K562 (cell line): ENCODE results near the gene IL1B. TPM values are rescaled to one million over a fixed set of nuclear protein-coding genes. Genes with fewer than 3 reads are reported as not detected.

Experiments used
- ATAC-seq: fragments of 200-7000 bp; cut with Tn5 transposase; 3 replicates; pipeline ENCODE4 v1.9.1; 2020; ENCODE audit warnings: moderate library complexity
- Bru-seq: library from RNA; stranded (reverse); fragments of 400-500 nt; gene quantifications from one replicate; lab custom pipeline; 2021; lab: Mats Ljungman, UMichigan
- BruChase-seq, 2 experiments: library from RNA; stranded (reverse); fragments of 400-500 nt; gene quantifications; one replicate each; lab custom pipeline; 2021; lab: Mats Ljungman, UMichigan
- BruUV-seq: library from RNA; stranded (reverse); fragments of 400-500 nt; replicated peaks from 2 replicates; lab custom pipeline; 2021; lab: Mats Ljungman, UMichigan
- CTCF ChIA-PET: fragments of 300-600 bp; formaldehyde crosslinking; extraction: SDS; loops from one replicate; lab custom pipeline; 2021; ENCODE audit warnings: low intra/inter-chr PET ratio; lab: Yijun Ruan, JAX
- POLR2A ChIA-PET: fragments of 300-600, 350-650 bp; sonication (Branson Sonifier 250); formaldehyde crosslinking; extraction: SDS; loops from one replicate; lab custom pipeline; 2021; ENCODE audit warnings: antibody characterized with exemption, inconsistent platforms; lab: Yijun Ruan, JAX
- DNase-seq, 4 experiments: peaks; one replicate each; pipeline versions ENCODE4 v3.0.0 to v3.0.0-alpha.2; 2011 to 2018; ENCODE audit warnings: low spot score in 3 of 4, mixed read lengths in 3 of 4; ENCODE audit errors: extremely low read depth in 1 of 4
- FAIRE-seq: peaks from 2 replicates; lab custom pipeline; 2011; peaks lifted over from hg19 to GRCh38; lab: Jason Lieb, UNC
- H2AFZ ChIP-seq: 2 replicates; pipeline ENCODE4 v1.6.0; 2011; ENCODE audit warnings: low read depth, low read length, control low read depth, inconsistent platforms
- H3K27ac ChIP-seq: fragments of 200-600 bp; 3 replicates; pipeline ENCODE4 v1.8.0; 2011; ENCODE audit warnings: low read depth, mild to moderate bottlenecking, control low read depth, inconsistent platforms, low read length, moderate library complexity, mixed read lengths; ENCODE audit errors: extremely low read depth
- H3K27me3 ChIP-seq, 2 experiments: fragments of 300-600 bp in 1 of 2; 2 replicates in 1 of 2; 3 replicates in 1 of 2; pipeline versions ENCODE4 v1.6.0 to v1.8.0; 2011; ENCODE audit warnings: inconsistent platforms in 2 of 2, low read length in 2 of 2, mild to moderate bottlenecking in 1 of 2, mixed read lengths in 1 of 2, moderate library complexity in 1 of 2; ENCODE audit not compliant: control insufficient read depth in 2 of 2, insufficient read depth in 2 of 2
- H3K36me3 ChIP-seq: fragments of 300-600 bp; 3 replicates; pipeline ENCODE4 v1.8.0; 2011; ENCODE audit warnings: mild to moderate bottlenecking, low read length, inconsistent platforms; ENCODE audit not compliant: control insufficient read depth, insufficient read depth
- H3K4me1 ChIP-seq, 2 experiments: fragments of 200-600 bp in 1 of 2; replicated peaks in 1 of 2; 2 replicates in 1 of 2; 3 replicates in 1 of 2; pipeline versions ENCODE4 v1.5.1 to v1.8.0; 2011; ENCODE audit warnings: inconsistent platforms in 2 of 2, low read length in 2 of 2, mild to moderate bottlenecking in 1 of 2, mixed read lengths in 1 of 2, moderate library complexity in 1 of 2; ENCODE audit not compliant: control insufficient read depth in 2 of 2, insufficient read depth in 2 of 2
- H3K4me2 ChIP-seq: 2 replicates; pipeline ENCODE4 v1.6.1; 2011; ENCODE audit warnings: low read length, control low read depth, inconsistent platforms, mixed read lengths; ENCODE audit not compliant: insufficient read depth
- H3K4me3 ChIP-seq: fragments of 200-600 bp; sonication (generic), shearing (Covaris generic); 2 replicates; pipeline ENCODE4 v1.5.1; 2016; ENCODE audit warnings: control low read depth, inconsistent platforms
- H3K79me2 ChIP-seq: fragments of 200-600 bp; 3 replicates; pipeline ENCODE4 v1.8.0; 2011; ENCODE audit warnings: low read length, inconsistent platforms; ENCODE audit not compliant: control insufficient read depth, insufficient read depth
- H3K9ac ChIP-seq, 2 experiments: 2 replicates each; pipeline versions ENCODE4 v1.6.0 to v1.6.1; 2011; ENCODE audit warnings: low read depth in 2 of 2, low read length in 2 of 2, control low read depth in 1 of 2, inconsistent platforms in 1 of 2, mild to moderate bottlenecking in 1 of 2, mixed read lengths in 1 of 2; ENCODE audit not compliant: insufficient read depth in 1 of 2
- H3K9me1 ChIP-seq: one replicate; pipeline ENCODE4 v1.6.0; 2011; ENCODE audit warnings: inconsistent platforms, mild to moderate bottlenecking, low read length, moderate library complexity; ENCODE audit not compliant: control insufficient read depth, insufficient read depth
- H3K9me3 ChIP-seq: replicated peaks from 2 replicates; pipeline ENCODE4 v1.5.1; 2011; ENCODE audit warnings: low read depth, low read length, inconsistent platforms; ENCODE audit not compliant: control insufficient read depth, insufficient read depth
- H4K20me1 ChIP-seq: replicated peaks from 2 replicates; pipeline ENCODE4 v1.6.1; 2011; ENCODE audit warnings: low read length, inconsistent platforms, mixed read lengths; ENCODE audit not compliant: control insufficient read depth, insufficient read depth
- CEBPB ChIP-seq: fragments of 450-650 bp; IDR thresholded peaks from 2 replicates; pipeline ENCODE4 v1.6.1; 2016; ENCODE audit warnings: missing genetic modification characterization, missing compliant biosample characterization
- CEBPG ChIP-seq, 3 experiments: fragments of 200-800 bp in 1 of 3; sonication (Bioruptor generic) in 1 of 3; sonication (generic) in 1 of 3; formaldehyde crosslinking in 1 of 3; IDR thresholded peaks in 2 of 3; conservative IDR thresholded peaks in 1 of 3; 2 replicates each; pipeline versions ENCODE4 v1.6.1 to v1.8.0; 2016 to 2022; ENCODE audit warnings: missing compliant biosample characterization in 2 of 3, missing genetic modification characterization in 2 of 3, mild to moderate bottlenecking in 1 of 3, missing genetic modification reagents in 1 of 3
- CTBP1 ChIP-seq: fragments of 450-650 bp; IDR thresholded peaks from 2 replicates; pipeline ENCODE4 v1.6.1; 2016; ENCODE audit warnings: borderline replicate concordance
- FOXK1 ChIP-seq: sonication (generic); formaldehyde crosslinking; IDR thresholded peaks from 2 replicates; pipeline ENCODE4 v1.8.0; 2022; ENCODE audit warnings: missing genetic modification reagents, mild to moderate bottlenecking, borderline replicate concordance
- L3MBTL2 ChIP-seq: fragments of 450-650 bp; IDR thresholded peaks from 2 replicates; pipeline ENCODE4 v1.6.1; 2016; ENCODE audit warnings: mild to moderate bottlenecking, moderate library complexity
- NFXL1 ChIP-seq: fragments of 450-650 bp; formaldehyde crosslinking; IDR thresholded peaks from 2 replicates; pipeline ENCODE4 v1.4.0; 2021; ENCODE audit warnings: mild to moderate bottlenecking
- NRF1 ChIP-seq, 2 experiments: fragments of 450-650 bp; IDR thresholded peaks in 1 of 2; conservative IDR thresholded peaks in 1 of 2; 2 replicates each; pipeline ENCODE4 v1.6.1; 2014; ENCODE audit warnings: mild to moderate bottlenecking in 2 of 2
- PHF8 ChIP-seq: fragments of 200-600 bp; sonication (generic); IDR thresholded peaks from 2 replicates; pipeline ENCODE4 v1.6.1; 2012; ENCODE audit warnings: mixed run types, mild to moderate bottlenecking, inconsistent platforms, low read length, moderate library complexity, borderline replicate concordance
- POLR2A ChIP-seq: fragments of 450-650 bp; conservative IDR thresholded peaks from 2 replicates; pipeline ENCODE4 v1.6.1; 2016
- RBM15 ChIP-seq: fragments of 200-400 bp; formaldehyde crosslinking; IDR thresholded peaks from 2 replicates; pipeline ENCODE4 v1.6.1; 2018; ENCODE audit warnings: mild to moderate bottlenecking, low read length, moderate library complexity; ENCODE audit not compliant: insufficient read depth
- SPI1 ChIP-seq: IDR thresholded peaks from 2 replicates; pipeline ENCODE4 v1.6.1; 2011; ENCODE audit warnings: low read depth, low read length, control low read depth, borderline replicate concordance
- ZNF23 ChIP-seq: fragments of 250-450 bp; sonication (Bioruptor Pico); IDR thresholded peaks from 2 replicates; pipeline ENCODE4 v1.4.0; 2020; ENCODE audit warnings: mild to moderate bottlenecking
- ZNF41 ChIP-seq: fragments of 250-450 bp; sonication (Bioruptor Pico); conservative IDR thresholded peaks from 2 replicates; pipeline ENCODE4 v1.4.0; 2020; ENCODE audit warnings: mild to moderate bottlenecking
- ZNF644 ChIP-seq: fragments of 200-800 bp; sonication (Bioruptor generic); IDR thresholded peaks from 2 replicates; pipeline ENCODE4 v1.6.1; 2016; ENCODE audit warnings: low read depth, missing genetic modification characterization, missing compliant biosample characterization
- ZNF764 ChIP-seq: fragments of 250-450 bp; sonication (Bioruptor Pico); IDR thresholded peaks from 2 replicates; pipeline ENCODE4 v1.4.0; 2020; ENCODE audit warnings: low read depth, mild to moderate bottlenecking, moderate library complexity
- ZSCAN29 ChIP-seq: fragments of 450-650 bp; IDR thresholded peaks from 2 replicates; pipeline ENCODE4 v1.6.1; 2017
- WGBS: fragments of 100-300 bp; shearing (Covaris generic); methylation state at CpG from one replicate; pipeline ENCODE4 v1.1.6; 2016; ENCODE audit warnings: low coverage, mixed read lengths; ENCODE audit not compliant: insufficient coverage; ENCODE audit errors: missing lambda C conversion rate; 5-methylcytosine and 5-hydroxymethylcytosine counted together
- in situ Hi-C: fragments of 300-500 bp; cut with MboI; formaldehyde crosslinking; loops from 4 replicates; pipeline ENCODE4 v1.15.0; 2018; ENCODE audit warnings: inconsistent platforms, mixed read lengths
- intact Hi-C: fragments of 100-400 bp; cut with micrococcal nuclease; formaldehyde crosslinking; loops from 2 replicates; pipeline ENCODE4 v1.14.2; 2022
- long read RNA-seq, 3 experiments: library from polyadenylated mRNA in 2 of 3; library from RNA in 1 of 3; unstranded in 2 of 3; stranded (forward) in 1 of 3; transcript quantifications; one replicate each; pipeline ENCODE4 v2.0.0, GENCODE V29; 2019 to 2022
- polyA minus RNA-seq, 3 experiments: library from RNA; depleted of rRNA, polyadenylated mRNA; stranded (reverse); fragments of >200 nt; gene quantifications; 2 replicates each; pipeline ENCODE4 v1.2.3, GENCODE V29; 2011
- polyA plus RNA-seq, 8 experiments: library from polyadenylated mRNA; depleted of rRNA in 4 of 8; stranded (reverse) in 5 of 8; unstranded in 3 of 8; fragments of >200 nt; fragmentation: Nextera tagmentation in 2 of 8; fragmentation: Illumina TruSeq in 1 of 8; extraction: Ambion mirVana in 2 of 8; extraction: Trizol in 1 of 8; gene quantifications; 2 replicates each; pipeline versions ENCODE4 v1.2.1 to v1.2.3, GENCODE V29; 2011 to 2014; ENCODE audit warnings: inconsistent platforms in 1 of 8, missing spikeins in 1 of 8
- total RNA-seq, 7 experiments: library from RNA; depleted of rRNA in 6 of 7; stranded (reverse); fragments of >200 nt in 6 of 7; fragmentation: Illumina TruSeq in 2 of 7; extraction: Trizol in 2 of 7; gene quantifications; 2 replicates each; pipeline versions ENCODE4 v1.2.1 to v1.2.3, GENCODE V29; 2011 to 2021; ENCODE audit warnings: low replicate concordance in 1 of 7
- TF ChIP-seq, protein P1 (sequence below): fragments of 250-450 bp; sonication (Bioruptor Pico); IDR thresholded peaks from 2 replicates; pipeline ENCODE4 v1.4.0; 2020; ENCODE audit warnings: borderline replicate concordance

Gene IL1B
- total RNA-seq (2011; cell fraction: chromatin; rRNA removed; ENCODE audit: low replicate concordance) = not detected in 2 replicates
- not detected in 2 replicates for total RNA-seq (2011; cell fraction: nucleolus; rRNA removed)
- not detected in 2 replicates for total RNA-seq (2011; cell fraction: nucleoplasm; rRNA removed)
- total RNA-seq (2014; rRNA removed) (not detected in 2 replicates), total RNA-seq (2014; rRNA removed; fragmentation: Illumina TruSeq; extraction: Trizol) (not detected in 2 replicates), total RNA-seq (2015; rRNA removed; fragmentation: Illumina TruSeq; extraction: Trizol) (0.29 TPM in 1 of 2 replicates, not detected in the other), total RNA-seq (2021) (not detected in 2 replicates), polyA plus RNA-seq (2011; rRNA removed) (0.09 TPM in 1 of 2 replicates, not detected in the other), polyA plus RNA-seq (2014; fragmentation: Illumina TruSeq; extraction: Trizol) (not detected in 2 replicates), polyA plus RNA-seq (2014; fragmentation: Nextera tagmentation; extraction: Ambion mirVana) (not detected), polyA plus RNA-seq (2014; rRNA removed) (not detected in 2 replicates), polyA minus RNA-seq (2011; rRNA and poly(A)+ RNA removed) (not detected in 2 replicates), Bru-seq, nascent RNA (percentile 11 among the genes with signal in this experiment), BruChase-seq, experiment 1, labeled RNA remaining after a 2-hour chase (not detected), BruChase-seq, experiment 2, labeled RNA remaining after a 6-hour chase (percentile 11 among the genes with signal in this experiment)
- not detected in 2 replicates for polyA plus RNA-seq (2011; cell fraction: cytosol; rRNA removed)
- polyA plus RNA-seq (2011; cell fraction: nucleus; rRNA removed) = not detected in 2 replicates
- polyA plus RNA-seq (2012) = 0.06 and 0.13 TPM in 2 replicates
- polyA minus RNA-seq (2011; cell fraction: cytosol; rRNA and poly(A)+ RNA removed) = not detected in 2 replicates
- polyA minus RNA-seq (2011; cell fraction: nucleus; rRNA and poly(A)+ RNA removed) = not detected in 2 replicates
- long read RNA-seq, experiment 1 = 0 reads
- long read RNA-seq, experiment 2 = 0 reads
- long read RNA-seq, experiment 3 = 0 reads

DNA sequence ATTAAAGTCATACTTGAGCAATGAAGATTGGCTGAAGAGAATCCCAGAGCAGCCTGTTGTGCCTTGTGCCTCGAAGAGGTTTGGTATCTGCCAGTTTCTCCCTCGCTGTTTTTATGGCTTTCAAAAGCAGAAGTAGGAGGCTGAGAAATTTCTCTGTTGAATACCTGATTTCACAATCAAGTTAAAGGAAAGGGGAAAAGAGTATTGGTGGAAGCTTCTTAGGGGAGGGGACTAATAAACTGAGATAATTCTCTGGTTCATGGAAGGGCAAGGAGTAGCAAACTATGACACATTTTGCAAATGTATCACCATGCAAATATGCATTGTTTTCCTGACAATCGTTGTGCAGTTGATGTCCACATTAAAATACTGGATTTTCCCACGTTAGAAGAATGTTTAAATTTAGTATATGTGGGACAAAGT is at the start of gene IL1B:
Gene IL1B, minus strand, starts transcription at position 85 of the 423 bp plus-strand sequence. CDS start 550 bp downstream, outside the sequence.
- FAIRE-seq (no peak), ATAC-seq (no peak), DNase-seq (no peak)
- intact Hi-C loops = no loop called here
- H4K20me1 ChIP-seq = no peaks in the 10 kb centered on the region
- in situ Hi-C loops = no loop called here
- no peaks in the 10 kb centered on the region for H3K9me1 ChIP-seq
- H3K36me3 ChIP-seq = no peaks in the 10 kb centered on the region
- no TSS peak for BruUV-seq
- H3K4me3 ChIP-seq = no peak within 1 kb of the TSS
- no peak within 1 kb of the TSS for H2AFZ ChIP-seq
- ChIA-PET POLR2A (interaction anchor here (1.4 kb wide), 2 partner anchors 9 to 86 kb away, joined by 3 read pairs; no protein-coding TSS in a partner anchor), CTCF (no interaction called here)
- H3K9ac ChIP-seq = no peak within 1 kb of the TSS
- peaks cover 20 to 38% of the 10 kb centered on the region in 2 experiments for H3K27me3 ChIP-seq
- no peaks in the 10 kb centered on the region for H3K4me1 ChIP-seq
- H3K9me3 ChIP-seq = no peaks in the 10 kb centered on the region
- no peak within 1 kb of the TSS for H3K27ac ChIP-seq
- WGBS = 1% methylated on average over 4 of the region's 4 CpGs
- no peak within 1 kb of the TSS for H3K4me2 ChIP-seq
- H3K79me2 ChIP-seq = no peaks in the 10 kb centered on the region
- TF ChIP-seq FOXK1 (CRISPR knock-in tag) (no peak), CEBPB (peak; percentile 98), CEBPG (CRISPR knock-in tag; IDR thresholded peaks at IDR 0.05) (0 out of 2 replicates have a peak, but pooled peaks have one; percentile 34), CEBPG (tag; conservative IDR thresholded peaks at IDR 0.05 in 1 of 2, IDR thresholded peaks at IDR 0.05 in 1 of 2) (peak; percentile 86 to 92), CTBP1 (0 out of 2 replicates have a peak, but pooled peaks have one; percentile 18), POLR2A (no peak), ZSCAN29 (no peak), ZNF41 (no peak), ZNF764 (CRISPR knock-in tag) (no peak), SPI1 (peak; percentile 50; the same call in 1 of the 2 replicates), ZNF644 (no peak), L3MBTL2 (peak; percentile 53), ZNF23 (no peak), NRF1 (conservative IDR thresholded peaks at IDR 0.05 in 1 of 2, IDR thresholded peaks at IDR 0.05 in 1 of 2) (no peak), NFXL1 (CRISPR knock-in tag) (no peak), RBM15 (no peak), PHF8 (no peak)
- TF ChIP-seq, protein P1, sequence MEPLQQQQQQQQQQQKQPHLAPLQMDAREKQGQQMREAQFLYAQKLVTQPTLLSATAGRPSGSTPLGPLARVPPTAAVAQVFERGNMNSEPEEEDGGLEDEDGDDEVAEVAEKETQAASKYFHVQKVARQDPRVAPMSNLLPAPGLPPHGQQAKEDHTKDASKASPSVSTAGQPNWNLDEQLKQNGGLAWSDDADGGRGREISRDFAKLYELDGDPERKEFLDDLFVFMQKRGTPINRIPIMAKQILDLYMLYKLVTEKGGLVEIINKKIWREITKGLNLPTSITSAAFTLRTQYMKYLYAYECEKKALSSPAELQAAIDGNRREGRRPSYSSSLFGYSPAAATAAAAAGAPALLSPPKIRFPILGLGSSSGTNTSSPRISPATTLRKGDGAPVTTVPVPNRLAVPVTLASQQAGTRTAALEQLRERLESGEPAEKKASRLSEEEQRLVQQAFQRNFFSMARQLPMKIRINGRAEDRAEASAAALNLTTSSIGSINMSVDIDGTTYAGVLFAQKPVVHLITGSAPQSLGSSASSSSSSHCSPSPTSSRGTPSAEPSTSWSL = no peak
